NK-92 treated with Interleukin-12 subunit alpha and Interleukin-12 subunit beta, amount 100 ng/mL, for 24 hours (cell line): ENCODE data around the gene PEX6.
"Not testable (repeated sequence)": the region's sequence is repeated elsewhere in the genome, so short reads cannot be mapped to it uniquely, and the experiment has no call there.

ENCODE experiments used
- DNase-seq: peaks from one replicate; lab custom pipeline; 2025; lab: John Stamatoyannopoulos, UW

PEX6 gene

GRCh38 chr6:42963855-42964605, 15.0 kb downstream of the PEX6 start:
- DNase-seq: no peak

- DNase-seq: no peak
These were observed 15.7 kb downstream of the PEX6 start for GRCh38 chr6:42963179-42963854.

- no peak for DNase-seq
These were observed 16.3 kb downstream of the PEX6 start for GRCh38 chr6:42962502-42963178.

GRCh38 chr6:42962096-42962495, 16.9 kb downstream of the PEX6 start:
- no peak for DNase-seq

DNA sequence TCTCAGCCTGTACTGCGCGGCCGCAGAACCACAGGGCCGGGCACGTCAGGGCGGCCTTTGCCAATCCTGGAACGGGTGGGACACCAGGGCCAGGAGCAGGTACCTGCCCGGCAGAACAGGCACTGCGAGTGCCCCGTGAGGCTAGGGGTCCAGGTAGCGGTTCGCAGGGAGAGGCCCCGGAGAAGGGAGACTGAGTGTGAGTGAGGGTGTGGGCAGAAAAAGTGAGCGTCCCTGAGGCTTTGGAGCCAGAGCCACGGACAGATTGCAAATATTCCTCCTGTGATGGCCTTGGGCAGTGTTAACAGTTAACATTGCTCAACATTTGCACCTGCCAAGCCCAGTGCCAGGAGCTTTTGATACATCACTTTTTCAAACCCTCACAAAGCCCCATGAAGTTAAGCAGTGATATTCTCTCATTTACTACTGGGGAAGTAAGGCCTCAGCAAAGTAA, 17.9 kb downstream of the PEX6 start:
- DNase-seq: no peak

- no peak for DNase-seq
These were observed 18.6 kb downstream of the PEX6 start, which contains the start of gene GNMT for GRCh38 chr6:42960243-42961019. Gene GNMT, plus strand, starts transcription at chr6:42960754. Its CDS starts 14 bp downstream, at chr6:42960768.

DNA sequence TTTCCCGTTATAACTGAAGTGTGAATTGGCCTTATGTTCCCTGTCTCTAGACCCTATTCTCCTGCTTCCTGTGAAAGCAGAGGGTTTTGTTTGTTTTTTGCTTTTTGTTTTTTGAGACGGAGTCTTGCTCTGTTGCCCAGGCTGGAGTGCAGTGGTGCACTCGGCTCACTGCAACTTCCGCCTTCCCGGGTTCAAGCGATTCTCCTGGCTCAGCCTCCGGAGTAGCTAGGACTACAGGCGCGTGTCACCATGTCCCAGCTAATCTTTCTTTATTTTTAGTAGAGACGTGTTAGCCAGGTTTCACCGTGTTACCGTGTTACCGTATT, 19.1 kb downstream of the PEX6 start:
- no peak for DNase-seq

- no peak for DNase-seq
These were observed 20.9 kb downstream of the PEX6 start for GRCh38 chr6:42958125-42958524.

- DNase-seq: not testable (repeated sequence)
These were observed 24.6 kb downstream of the PEX6 start for GRCh38 chr6:42954405-42954804.

GRCh38 chr6:42952389-42952788, 26.6 kb downstream of the PEX6 start:
- DNase-seq: no peak

- no peak for DNase-seq
These were observed 31.0 kb downstream of the PEX6 start for GRCh38 chr6:42947950-42948349.

DNA sequence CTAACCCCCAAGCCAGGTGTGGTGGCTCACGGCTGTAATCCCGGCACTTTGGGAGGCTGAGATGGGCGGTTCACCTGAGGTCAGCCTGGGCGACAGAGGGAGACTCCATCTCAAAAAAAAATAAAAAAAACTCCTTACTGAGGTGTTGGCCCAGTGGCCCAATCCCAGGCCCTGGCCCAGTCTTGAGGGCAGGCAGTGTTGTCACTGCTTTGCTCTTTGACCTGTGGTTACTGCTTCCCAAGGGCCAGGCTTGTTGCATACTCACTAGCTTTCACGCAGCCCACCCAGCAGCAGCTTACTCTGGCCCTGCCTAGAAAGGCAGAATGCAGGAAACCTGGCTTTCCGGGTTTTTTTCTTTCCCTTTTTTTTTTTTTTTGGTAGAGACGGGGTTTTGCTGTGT, 36.5 kb downstream of the PEX6 start:
- no peak for DNase-seq

GRCh38 chr6:42941356-42941755, 37.6 kb downstream of the PEX6 start:
- not testable (repeated sequence) for DNase-seq

GRCh38 chr6:42940493-42941045, 38.4 kb downstream of the PEX6 start:
- DNase-seq: no peak

DNA sequence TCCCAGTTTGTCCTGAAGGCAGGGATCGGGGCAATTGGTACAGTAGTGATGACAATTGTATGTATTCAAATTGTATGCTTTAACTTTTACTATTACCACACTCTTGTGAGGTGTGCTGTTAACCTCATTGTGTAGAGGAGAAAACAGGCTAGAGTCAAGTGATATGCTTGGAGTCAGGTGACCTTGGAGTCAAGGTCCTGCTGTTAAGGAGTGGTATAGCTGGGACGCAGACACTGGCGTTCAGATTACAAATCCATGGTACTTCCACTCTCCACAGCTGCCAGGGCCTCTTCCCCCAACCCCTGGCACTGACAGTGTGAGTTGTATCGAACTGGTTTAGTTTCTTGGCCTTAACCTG, 39.2 kb downstream of the PEX6 start:
- no peak for DNase-seq

DNA sequence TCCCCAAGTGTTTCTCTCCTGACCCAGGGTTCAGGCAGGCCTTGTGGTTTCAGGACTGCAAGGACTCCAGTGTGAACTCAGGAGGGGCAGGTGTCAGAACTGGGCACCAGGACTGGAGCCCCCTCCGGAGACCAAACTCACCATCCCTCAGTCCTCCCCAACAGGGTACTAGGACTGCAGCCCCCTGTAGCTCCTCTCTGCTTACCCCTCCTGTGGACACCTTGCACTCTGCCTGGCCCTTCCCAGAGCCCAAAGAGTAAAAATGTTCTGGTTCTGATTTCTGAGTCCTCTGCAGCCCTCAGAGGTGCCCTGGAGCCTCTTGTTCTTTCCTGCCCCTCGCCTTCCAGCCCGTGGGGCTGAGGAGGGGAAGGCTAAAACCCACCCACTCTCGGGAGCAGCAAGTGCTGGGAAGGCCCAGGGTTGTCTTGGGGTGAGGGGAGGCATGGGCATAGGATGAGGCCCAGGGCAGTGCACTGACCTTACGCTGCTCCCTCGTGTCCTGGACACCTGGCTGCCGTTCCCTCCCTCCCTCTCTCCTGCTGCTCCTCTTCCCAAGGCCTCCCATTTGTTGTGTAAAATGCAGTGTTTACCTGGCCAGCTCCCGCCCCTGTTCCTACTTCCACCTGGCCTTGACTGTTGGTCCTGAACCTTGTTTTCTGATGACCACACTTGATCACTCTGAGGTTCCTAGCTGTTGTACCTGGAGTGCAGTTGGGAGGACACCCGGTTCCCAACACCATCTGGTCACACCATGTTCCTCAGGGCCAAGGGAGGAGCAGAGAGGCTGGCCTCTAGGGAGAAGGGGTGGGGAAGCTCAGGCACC, 39.8 kb downstream of the PEX6 start:
- no peak for DNase-seq

DNA sequence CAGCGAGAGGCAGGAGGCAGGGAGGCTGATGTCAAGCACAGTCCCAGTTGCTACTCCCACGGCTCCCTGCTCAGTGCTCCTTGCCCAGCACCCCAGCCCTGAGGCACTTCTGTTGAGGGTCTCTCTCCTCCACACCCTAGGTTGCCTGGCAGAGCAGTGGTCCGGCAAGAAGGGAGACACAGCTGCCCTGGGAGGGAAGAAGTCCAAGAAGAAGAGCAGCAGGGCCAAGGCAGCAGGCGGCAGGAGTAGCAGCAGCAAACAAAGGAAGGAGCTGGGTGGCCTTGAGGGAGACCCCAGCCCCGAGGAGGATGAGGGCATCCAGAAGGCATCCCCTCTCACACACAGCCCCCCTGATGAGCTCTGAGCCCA, 40.6 kb downstream of the PEX6 start:
- no peak for DNase-seq

DNA sequence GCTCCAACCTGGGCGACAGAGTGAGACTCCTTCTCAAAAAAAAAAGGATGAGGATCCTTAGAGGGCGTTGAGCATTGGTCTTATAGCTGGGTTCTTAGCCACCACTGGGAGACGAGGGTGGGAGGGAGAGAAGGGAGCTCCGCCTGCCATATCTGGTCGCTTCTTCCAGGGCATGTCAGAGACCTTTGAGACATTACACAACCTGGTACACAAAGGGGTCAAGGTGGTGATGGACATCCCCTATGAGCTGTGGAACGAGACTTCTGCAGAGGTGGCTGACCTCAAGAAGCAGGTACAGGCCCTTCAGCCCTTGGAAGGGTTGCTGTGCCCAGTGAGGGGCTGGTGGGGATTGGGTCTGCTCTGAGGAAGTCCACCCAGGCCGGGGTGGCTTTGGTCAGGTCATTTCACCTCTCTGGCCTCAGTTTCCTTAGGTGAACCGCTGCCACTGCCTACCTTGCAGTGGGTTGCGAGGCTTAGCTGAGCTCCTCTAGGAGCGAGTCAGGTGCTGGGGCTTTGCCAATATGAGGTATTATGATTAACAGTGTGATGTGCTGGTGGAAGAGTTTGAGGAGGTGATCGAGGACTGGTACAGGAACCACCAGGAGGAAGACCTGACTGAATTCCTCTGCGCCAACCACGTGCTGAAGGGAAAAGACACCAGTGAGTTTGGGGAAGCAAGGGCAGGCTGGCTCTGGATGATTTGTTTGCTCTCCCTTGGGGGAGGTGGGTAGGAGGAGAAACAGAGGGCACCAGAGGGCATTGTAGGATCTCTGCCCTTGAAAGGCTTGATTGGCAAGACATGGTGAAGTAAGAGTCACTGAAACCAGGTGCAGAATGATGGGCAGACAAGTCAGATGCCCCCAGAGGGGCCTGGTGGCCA, 41.2 kb downstream of the PEX6 start:
- DNase-seq: no peak

- no peak for DNase-seq
These were observed 42.6 kb downstream of the PEX6 start for GRCh38 chr6:42936398-42936797.

- DNase-seq: no peak
These were observed 43.7 kb downstream of the PEX6 start for GRCh38 chr6:42935322-42935721.
